Colonic mucosa (tissue), 4 donors: ENCODE results near the gene DIMT1. TPM values are rescaled to one million over a fixed set of nuclear protein-coding genes. Genes with fewer than 3 reads are reported as not detected.

Experiments
- DNase-seq: peaks from one replicate; pipeline ENCODE4 v3.0.0-alpha.2; 2020
- H3K27ac ChIP-seq: fragments of 200-600 bp; one replicate; pipeline ENCODE4 v1.8.0; 2021
- H3K27me3 ChIP-seq: fragments of 200-600 bp; one replicate; pipeline ENCODE4 v1.8.0; 2021
- H3K36me3 ChIP-seq: fragments of 200-600 bp; one replicate; pipeline ENCODE4 v1.8.0; 2021
- H3K4me1 ChIP-seq: fragments of 200-600 bp; one replicate; pipeline ENCODE4 v1.8.0; 2021; ENCODE audit warnings: mild to moderate bottlenecking
- H3K4me3 ChIP-seq: fragments of 200-600 bp; one replicate; pipeline ENCODE4 v1.8.0; 2021
- H3K9ac ChIP-seq, 2 donors: one replicate each; pipeline ENCODE4 v1.7.0; 2013; ENCODE audit warnings: control low read depth in 2 of 2, low read depth in 2 of 2, low read length in 2 of 2
- H3K9me3 ChIP-seq: fragments of 200-600 bp; one replicate; pipeline ENCODE4 v1.8.0; 2021
- CTCF ChIP-seq: fragments of 200-600 bp; IDR thresholded peaks from one replicate; pipeline ENCODE4 v1.8.0; 2022; ENCODE audit warnings: antibody characterized with exemption, mild to moderate bottlenecking
- intact Hi-C: fragments of 100-400 bp; cut with DNase I; formaldehyde crosslinking; loops from one replicate; pipeline ENCODE4 v1.14.1; 2022
- total RNA-seq, 2 donors: library from RNA; stranded (reverse); fragmentation: NEBNext Ultra II Directional in 1 of 2; extraction: Animal tissue kit (Norgen Biotek cat#: 25700) in 1 of 2; gene quantifications; one replicate each; pipeline ENCODE4 v1.2.1, GENCODE V29; 2021
- donor health status: healthy.
- donor health status: DM: no; HTN: no; CAD: no.
- donor health status: DM: no; HTN: no; CAD: no.

The DIMT1 gene
- 10 to 100 TPM; 12.4 to 15.2 TPM for total RNA-seq

GRCh38 chr5:62403411-62404250 lies at the start of gene DIMT1:
Gene DIMT1, minus strand, starts transcription at chr5:62403905. Its CDS starts 133 bp downstream, at chr5:62403772.
- H3K4me3 ChIP-seq: peak within 1 kb of the TSS; percentile 90
- H3K36me3 ChIP-seq: no peaks in the 10 kb centered on the region
- peak within 1 kb of the TSS; percentile 87 to 94 for H3K9ac ChIP-seq
- intact Hi-C loops: no loop called here
- H3K9me3 ChIP-seq: no peaks in the 10 kb centered on the region
- peak within 1 kb of the TSS; percentile 95 for H3K27ac ChIP-seq
- no peak for TF ChIP-seq CTCF
- H3K27me3 ChIP-seq: no peaks in the 10 kb centered on the region
- peaks cover 3% of the 10 kb centered on the region for H3K4me1 ChIP-seq
- peak; percentile 96 for DNase-seq

- Histone ChIP-seq H3K36me3 (no peaks in the 10 kb centered on the region), H3K9me3 (no peaks in the 10 kb centered on the region), H3K9ac (no peak overlapping the region), H3K27ac (no peak overlapping the region), H3K4me1 (no peaks in the 10 kb centered on the region), H3K27me3 (no peaks in the 10 kb centered on the region), H3K4me3 (no peak overlapping the region)
- no peak for DNase-seq
- intact Hi-C loops: no loop called here
- TF ChIP-seq CTCF: no peak
Observed at GRCh38 chr5:62450259-62450658, 46.6 kb upstream of the DIMT1 start.

- Histone ChIP-seq H3K4me1 (no peaks in the 10 kb centered on the region), H3K9me3 (no peaks in the 10 kb centered on the region), H3K9ac (no peak overlapping the region), H3K4me3 (no peak overlapping the region), H3K27ac (no peak overlapping the region), H3K36me3 (no peaks in the 10 kb centered on the region), H3K27me3 (no peaks in the 10 kb centered on the region)
- intact Hi-C loops: no loop called here
- no peak for TF ChIP-seq CTCF
- no peak for DNase-seq
Observed at GRCh38 chr5:62448528-62448927, 44.8 kb upstream of the DIMT1 start.

- no peak for TF ChIP-seq CTCF
Observed at GRCh38 chr5:62432621-62433064, 28.9 kb upstream of the DIMT1 start.

GRCh38 chr5:62431735-62432620 lies 28.3 kb upstream of the DIMT1 start:
- TF ChIP-seq CTCF: no peak
- Histone ChIP-seq H3K4me1 (no peaks in the 10 kb centered on the region), H3K27me3 (no peaks in the 10 kb centered on the region), H3K9ac (no peak overlapping the region), H3K9me3 (no peaks in the 10 kb centered on the region), H3K4me3 (no peak overlapping the region), H3K36me3 (no peaks in the 10 kb centered on the region), H3K27ac (no peak overlapping the region)
- intact Hi-C loops: no loop called here
- peak; percentile 24 for DNase-seq

More at GRCh38 chr5:62432621-62433064, 28.9 kb upstream of the DIMT1 start:
- Histone ChIP-seq H3K27ac (no peak overlapping the region), H3K9ac (no peak overlapping the region), H3K27me3 (no peaks in the 10 kb centered on the region), H3K36me3 (no peaks in the 10 kb centered on the region), H3K4me1 (no peaks in the 10 kb centered on the region), H3K4me3 (no peak overlapping the region), H3K9me3 (no peaks in the 10 kb centered on the region)
- intact Hi-C loops: no loop called here
- DNase-seq: no peak
